ENCODE data around the gene LRP6.
"Not testable (repeated sequence)": the region's sequence is repeated elsewhere in the genome, so short reads cannot be mapped to it uniquely, and the experiment has no call there.

LRP6 gene

DNA sequence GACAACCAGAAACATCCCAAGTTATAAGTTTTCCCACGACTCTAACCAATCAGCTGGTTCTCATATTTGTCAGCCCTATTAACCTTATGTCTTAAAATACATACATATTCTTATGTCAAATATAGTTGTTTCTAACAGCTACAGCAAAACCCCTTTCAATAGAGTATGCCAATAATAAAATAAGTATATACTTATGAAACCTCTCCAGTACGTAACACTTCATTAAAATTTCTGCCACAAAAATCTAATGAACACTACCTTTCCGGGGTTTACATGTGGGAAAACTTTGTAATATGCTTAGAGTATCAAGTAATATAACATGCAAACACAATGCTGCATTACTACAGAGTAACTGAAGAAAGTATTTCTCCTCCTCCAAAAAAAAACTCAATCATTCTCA is 1.8 kb downstream of the LRP6 start:
- no peak for DNase-seq

- DNase-seq: no peak
Observed at GRCh38 chr12:12263909-12264308, 2.9 kb downstream of the LRP6 start.

- not testable (repeated sequence) for DNase-seq
Observed at GRCh38 chr12:12256291-12256757, 10.5 kb downstream of the LRP6 start.

GRCh38 chr12:12254553-12254952 is 12.3 kb downstream of the LRP6 start:
- no peak for DNase-seq

DNA sequence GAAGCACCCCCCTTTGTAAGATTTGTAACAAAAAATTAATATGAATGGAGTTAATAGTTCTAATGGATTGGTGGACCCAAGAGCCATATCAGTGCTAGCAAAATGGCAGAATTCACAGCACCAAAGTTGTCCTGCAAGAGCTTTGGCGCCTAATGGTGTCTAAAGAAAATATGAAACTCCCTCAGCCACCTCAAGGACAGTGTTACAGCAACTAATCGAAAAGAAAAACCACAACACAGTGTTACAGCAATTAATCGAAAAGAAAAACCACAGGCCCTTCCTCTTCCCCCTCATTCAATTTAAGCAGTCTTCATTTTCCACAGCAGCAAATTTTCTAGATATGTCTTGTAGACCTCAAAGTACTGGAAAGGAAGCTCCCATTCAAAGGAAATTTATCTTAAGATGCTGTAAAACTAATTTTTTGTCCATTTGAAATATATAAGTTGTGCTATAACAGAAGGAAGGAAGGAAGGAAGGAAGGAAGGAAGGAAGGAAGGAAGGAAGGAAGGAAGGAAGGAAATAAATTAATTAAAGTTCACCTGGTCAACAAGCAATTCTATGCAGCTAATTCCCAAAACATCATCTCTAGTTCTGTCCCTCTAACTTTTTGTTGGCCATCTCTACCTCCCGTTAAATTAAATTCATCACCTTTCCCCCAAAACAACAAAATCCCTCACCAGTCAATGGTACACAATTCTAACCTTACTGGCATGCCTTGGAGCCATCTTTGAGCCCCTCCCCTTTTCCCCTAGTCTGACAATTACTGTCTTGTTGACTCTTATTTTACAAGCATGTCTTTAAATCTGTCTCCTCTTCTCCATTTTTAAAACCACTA is 17.4 kb downstream of the LRP6 start:
- no peak for DNase-seq

- DNase-seq: no peak
Observed at GRCh38 chr12:12247584-12247983, 19.3 kb downstream of the LRP6 start.

GRCh38 chr12:12244341-12244740 is 22.5 kb downstream of the LRP6 start:
- DNase-seq: no peak

GRCh38 chr12:12240662-12241340 is 26.0 kb downstream of the LRP6 start:
- no peak for DNase-seq

GRCh38 chr12:12239127-12239526 is 27.7 kb downstream of the LRP6 start:
- DNase-seq: no peak

GRCh38 chr12:12238605-12239004 is 28.2 kb downstream of the LRP6 start:
- DNase-seq: no peak

DNA sequence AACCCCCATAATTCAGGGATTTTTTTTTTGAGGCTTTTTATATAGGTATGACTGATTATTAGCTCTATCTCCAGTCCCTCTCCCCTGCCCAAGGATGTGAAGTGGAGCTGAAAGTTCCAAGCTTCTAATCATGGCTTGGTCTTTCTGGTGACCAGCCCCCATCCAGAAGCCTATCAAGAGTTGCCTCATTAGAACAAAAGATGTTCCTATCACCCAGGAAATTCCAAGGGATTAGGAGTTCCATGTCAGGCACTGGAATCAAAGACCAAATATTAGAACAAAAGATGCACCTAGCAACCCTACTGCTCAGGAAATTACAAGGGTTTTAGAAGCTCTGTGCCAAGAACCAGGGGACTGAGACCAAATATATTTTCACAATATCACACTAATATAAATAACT is 29.9 kb downstream of the LRP6 start:
- DNase-seq: no peak

GRCh38 chr12:12230275-12230674 is 36.6 kb downstream of the LRP6 start:
- DNase-seq: no peak

DNA sequence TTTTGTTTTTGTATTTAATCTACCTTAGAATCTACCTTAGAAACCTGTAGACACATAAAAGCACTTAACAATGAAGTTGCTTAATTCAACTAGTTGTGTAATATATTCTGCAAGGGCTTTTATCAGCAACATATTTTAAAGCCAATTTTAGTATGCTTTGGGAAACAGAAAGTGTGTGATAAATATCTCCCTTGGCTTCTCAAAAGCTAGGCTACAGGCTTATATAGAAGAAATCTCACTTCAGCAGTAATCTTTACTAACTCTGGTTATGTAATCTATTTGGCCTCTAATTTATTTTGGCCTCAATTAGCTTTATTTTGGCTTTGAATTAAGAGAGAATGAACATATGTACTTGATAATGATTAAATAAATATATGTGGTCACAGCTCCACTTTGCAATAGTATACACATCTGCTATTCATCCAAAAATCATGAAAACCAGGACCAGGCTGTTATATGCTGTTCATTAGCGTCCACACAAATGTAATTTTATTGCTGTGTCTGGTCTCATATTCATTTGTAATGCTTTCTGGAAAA is 37.2 kb downstream of the LRP6 start:
- DNase-seq: no peak

DNA sequence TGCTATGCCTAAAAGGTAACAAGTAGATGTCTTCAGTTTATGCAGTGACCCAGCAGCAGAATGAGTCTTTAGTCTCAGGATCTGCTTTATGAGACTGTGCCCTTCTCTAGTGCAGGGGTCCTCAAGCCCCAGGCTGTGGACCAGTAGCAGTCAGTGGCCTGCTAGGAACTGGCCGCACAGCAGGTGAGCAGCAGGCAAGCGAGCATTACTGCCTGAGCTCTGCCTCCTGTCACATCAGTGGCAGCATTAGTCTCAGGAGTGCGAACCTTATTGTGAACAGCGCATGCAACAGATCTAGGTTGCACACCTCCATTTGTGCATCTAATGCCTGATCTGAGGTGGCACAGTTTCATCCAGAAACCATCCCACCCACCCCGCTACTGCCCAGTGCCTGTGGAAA is 38.4 kb downstream of the LRP6 start:
- DNase-seq: no peak

- DNase-seq: no peak
Observed at GRCh38 chr12:12226187-12226586, 40.7 kb downstream of the LRP6 start.

DNA sequence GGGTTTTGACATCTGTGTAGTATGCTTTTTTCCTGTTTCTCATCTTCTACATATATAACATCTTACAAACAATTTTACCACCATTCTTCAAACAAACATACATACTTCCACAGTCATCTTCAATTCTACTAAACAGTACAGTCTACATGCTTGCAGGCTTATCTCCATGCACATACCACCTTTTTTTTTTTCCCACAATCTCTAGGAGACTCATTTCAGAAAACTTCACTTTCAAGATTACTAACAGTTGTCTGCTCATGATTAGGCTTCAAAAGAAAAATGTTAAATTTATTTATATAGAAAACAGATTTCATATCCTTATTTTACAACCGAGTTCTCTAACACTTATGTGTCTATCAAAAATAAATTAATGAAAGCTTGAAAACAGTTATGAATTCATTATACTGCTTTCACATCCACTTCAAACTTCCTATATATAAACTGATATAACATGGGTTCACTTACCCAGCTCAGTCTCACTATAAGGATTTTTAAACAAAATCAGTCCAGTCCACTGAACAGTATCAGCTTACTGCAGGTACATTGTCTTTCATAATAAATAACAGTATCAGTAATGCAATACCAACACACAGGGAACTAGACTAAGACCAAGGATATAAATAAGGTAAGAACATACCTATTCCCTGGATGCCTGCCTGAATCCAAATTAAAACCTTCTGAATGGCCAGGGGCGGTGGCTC is 42.5 kb downstream of the LRP6 start:
- DNase-seq: no peak

GRCh38 chr12:12221560-12221959 is 45.3 kb downstream of the LRP6 start:
- no peak for DNase-seq

DNA sequence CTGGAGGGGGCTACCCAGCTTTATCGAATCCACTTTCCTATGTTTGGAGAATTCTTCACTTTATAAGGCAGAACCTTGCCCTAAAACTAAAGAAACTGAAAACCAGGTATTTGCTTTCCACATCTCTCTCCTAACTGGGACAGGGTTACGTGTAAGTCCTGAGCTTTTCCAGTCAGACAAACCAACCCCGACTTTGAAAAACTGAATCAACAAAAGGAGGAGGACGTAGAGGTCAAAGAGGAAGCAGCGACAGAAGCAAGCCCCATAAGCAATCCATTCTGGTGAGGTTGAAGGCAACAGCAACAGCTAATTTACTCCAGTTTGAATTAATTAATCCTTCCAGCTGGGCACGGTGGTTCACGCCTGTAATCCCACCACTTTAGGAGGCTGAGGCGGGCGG is 47.2 kb downstream of the LRP6 start:
- no peak for DNase-seq

DNA sequence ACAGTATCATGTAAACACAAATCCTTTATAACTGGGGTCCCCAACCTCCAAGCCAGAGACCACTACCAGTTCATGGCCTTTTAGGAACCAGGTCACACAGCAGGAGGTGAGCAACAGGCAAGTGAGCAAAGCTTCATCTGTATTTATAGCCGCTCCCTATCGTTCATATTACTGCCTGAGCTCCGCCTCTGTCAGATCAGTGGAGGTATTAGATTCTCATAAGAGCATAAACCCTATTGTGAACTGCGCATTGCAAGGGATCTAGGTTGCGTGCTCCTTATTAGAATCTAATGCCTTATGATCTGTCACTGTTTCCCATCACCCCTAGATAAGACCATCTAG is 49.9 kb downstream of the LRP6 start:
- no peak for DNase-seq

- DNase-seq: no peak
Observed at GRCh38 chr12:12216349-12217017, 50.4 kb downstream of the LRP6 start.

- no peak for DNase-seq
Observed at GRCh38 chr12:12214635-12215131, 52.2 kb downstream of the LRP6 start.

DNA sequence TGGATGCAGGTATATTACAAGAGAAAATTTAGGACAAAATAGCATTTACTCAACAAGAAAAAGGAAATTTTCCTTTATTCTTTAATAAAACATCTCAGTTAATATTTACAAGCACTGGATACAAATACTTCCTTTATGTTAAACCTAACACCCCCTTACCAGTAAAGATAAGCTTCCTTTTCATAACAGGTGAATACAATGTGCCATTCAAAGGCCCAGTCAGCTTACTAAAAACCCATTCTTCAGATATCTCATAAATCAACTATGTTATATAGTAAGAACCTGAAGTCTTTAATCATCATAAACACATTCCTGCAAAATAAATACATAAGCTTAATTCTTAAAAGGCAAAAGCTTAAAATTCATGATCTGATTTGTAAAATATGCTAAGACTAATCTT is 52.6 kb downstream of the LRP6 start:
- no peak for DNase-seq

- no peak for DNase-seq
Observed at GRCh38 chr12:12212769-12213168, 54.1 kb downstream of the LRP6 start.

Data from activated CD4-positive, CD25-positive, alpha-beta regulatory T cell (primary cell).